Measurements from ENCODE around the gene MAFG. TPM values are rescaled to one million over a fixed set of nuclear protein-coding genes. Genes with fewer than 3 reads are reported as not detected.

MAFG gene
- total and polyA plus RNA-seq, 4 donors = 11.9 to 33.3 (median 23.3) TPM

DNA sequence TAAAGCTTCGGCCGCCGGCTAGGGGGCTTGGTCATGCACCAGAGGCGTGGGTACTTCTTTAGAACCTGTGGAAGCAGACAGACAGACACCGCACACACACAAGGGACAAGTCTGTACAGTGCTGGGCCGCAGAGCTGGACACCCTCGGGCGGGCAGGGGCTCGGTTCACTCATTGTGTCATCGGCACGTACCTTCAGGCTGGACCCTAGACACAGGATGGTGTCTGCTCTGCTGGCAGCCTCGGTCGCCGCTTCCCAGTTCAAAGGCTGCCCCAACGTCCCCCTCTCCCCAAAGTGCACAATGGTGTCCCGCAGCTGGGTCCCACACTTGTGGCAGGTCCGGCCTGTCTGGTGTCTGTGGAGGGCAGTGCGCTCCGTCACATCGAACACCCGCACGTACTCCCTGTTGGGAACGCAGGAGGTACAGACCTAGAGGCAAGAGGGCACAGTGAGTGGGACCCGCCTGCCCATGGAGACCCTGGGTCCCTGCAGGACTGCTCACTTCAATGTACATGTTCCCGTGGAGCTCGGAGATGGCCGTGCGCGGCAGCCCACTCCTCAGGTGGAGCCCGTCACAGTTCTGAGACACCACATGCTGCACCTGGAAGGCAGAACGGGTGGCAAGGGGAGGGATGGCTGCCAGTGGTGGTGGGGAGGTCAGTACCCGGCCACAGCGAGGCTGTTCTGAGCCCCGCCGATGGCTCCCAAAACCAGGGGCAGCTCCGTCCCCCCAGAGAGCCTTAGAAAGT is 13.3 kb downstream of the MAFG start:
- WGBS, 2 donors = 96 to 98% methylated on average over 36 of the region's 36 CpGs
- Histone ChIP-seq H3K4me3 (no peak overlapping the region), H3K9me3 (ENCODE audit: control insufficient read depth in 4 of 4, insufficient read depth in 3 of 4, low read length in 3 of 4) (no peaks in the 10 kb centered on the region), H3K9ac (ENCODE audit: insufficient read depth in 1 of 2, low read length in 2 of 2) (no peak overlapping the region), H3K4me1 (ENCODE audit: control insufficient read depth in 5 of 5, insufficient read depth in 5 of 5, low read length in 5 of 5) (peaks cover 0 to 20% (median 10%) of the 10 kb centered on the region in 5 donors), H3K27ac (ENCODE audit: low read depth in 1 of 2, low read length in 1 of 2) (no peak overlapping the region), H3K36me3 (ENCODE audit: control insufficient read depth in 4 of 4, insufficient read depth in 4 of 4, low read length in 4 of 4) (peaks cover 5 to 40% (median 13%) of the 10 kb centered on the region in 4 donors), H3K27me3 (ENCODE audit: control insufficient read depth in 3 of 3, insufficient read depth in 3 of 3, low read length in 2 of 3) (no peaks in the 10 kb centered on the region)
- no peak for ATAC-seq (ENCODE audit: insufficient read depth, low FRiP score)
- TF ChIP-seq, protein P1, sequence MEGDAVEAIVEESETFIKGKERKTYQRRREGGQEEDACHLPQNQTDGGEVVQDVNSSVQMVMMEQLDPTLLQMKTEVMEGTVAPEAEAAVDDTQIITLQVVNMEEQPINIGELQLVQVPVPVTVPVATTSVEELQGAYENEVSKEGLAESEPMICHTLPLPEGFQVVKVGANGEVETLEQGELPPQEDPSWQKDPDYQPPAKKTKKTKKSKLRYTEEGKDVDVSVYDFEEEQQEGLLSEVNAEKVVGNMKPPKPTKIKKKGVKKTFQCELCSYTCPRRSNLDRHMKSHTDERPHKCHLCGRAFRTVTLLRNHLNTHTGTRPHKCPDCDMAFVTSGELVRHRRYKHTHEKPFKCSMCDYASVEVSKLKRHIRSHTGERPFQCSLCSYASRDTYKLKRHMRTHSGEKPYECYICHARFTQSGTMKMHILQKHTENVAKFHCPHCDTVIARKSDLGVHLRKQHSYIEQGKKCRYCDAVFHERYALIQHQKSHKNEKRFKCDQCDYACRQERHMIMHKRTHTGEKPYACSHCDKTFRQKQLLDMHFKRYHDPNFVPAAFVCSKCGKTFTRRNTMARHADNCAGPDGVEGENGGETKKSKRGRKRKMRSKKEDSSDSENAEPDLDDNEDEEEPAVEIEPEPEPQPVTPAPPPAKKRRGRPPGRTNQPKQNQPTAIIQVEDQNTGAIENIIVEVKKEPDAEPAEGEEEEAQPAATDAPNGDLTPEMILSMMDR (IDR thresholded peaks at IDR 0.05; ENCODE audit: control extremely low read depth, extremely low read depth) = no peak
- DNase-seq = no peak

- DNase-seq = no peak
Measured at GRCh38 chr17:81913394-81914102, 14.0 kb downstream of the MAFG start.

DNA sequence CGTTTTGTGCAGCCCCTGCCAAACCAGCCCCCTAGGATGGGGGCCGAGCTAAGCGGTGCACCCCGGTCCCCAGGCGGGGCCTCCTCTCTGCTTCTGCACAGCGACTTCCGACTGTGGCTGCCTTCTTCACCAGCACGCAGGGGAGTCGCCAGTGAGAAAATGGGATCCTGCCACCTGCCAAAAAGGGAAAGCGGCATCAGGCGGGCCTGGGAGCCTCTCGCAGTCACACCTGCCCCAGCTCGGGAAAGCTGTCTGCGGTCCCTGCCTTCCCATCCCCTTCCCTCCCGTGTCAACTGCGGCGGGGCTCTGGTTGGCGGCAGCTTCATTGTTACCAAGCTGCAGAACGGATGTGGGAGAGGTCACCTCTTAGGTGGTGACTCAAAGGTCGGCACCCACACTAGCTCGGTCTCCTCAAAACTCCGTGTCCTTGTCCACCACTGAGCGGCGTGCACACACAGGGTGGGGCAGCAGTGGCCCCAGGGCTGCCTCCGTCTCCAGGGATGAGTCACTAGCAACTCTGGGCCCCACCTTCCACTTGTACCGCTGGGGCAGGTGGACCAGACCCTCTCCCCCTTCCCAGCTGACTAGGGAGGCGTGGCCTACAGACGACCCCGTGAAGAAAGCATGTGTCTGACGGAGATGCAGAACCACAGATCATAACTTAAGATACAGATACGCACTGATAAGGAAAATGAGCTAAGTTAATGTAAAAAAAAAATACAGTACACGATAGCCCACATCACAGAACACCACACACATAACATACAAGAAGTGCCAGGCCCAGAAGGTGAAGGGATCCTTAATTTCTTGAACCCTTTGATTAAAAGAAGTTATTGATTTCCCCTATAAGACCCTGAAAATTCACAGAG is 14.9 kb downstream of the MAFG start:
- H3K4me3 ChIP-seq = no peak overlapping the region
- no peak for DNase-seq
- WGBS, 2 donors = 81 to 91% methylated on average over 32 of the region's 32 CpGs
- no peak for ATAC-seq (ENCODE audit: insufficient read depth, low FRiP score)
- no peak overlapping the region for H3K27ac ChIP-seq (ENCODE audit: low read depth in 1 of 2, low read length in 1 of 2)
- H3K36me3 ChIP-seq (ENCODE audit: control insufficient read depth in 4 of 4, insufficient read depth in 4 of 4, low read length in 4 of 4) = peaks cover 5 to 53% (median 13%) of the 10 kb centered on the region in 4 donors
- TF ChIP-seq, protein P1 (IDR thresholded peaks at IDR 0.05; ENCODE audit: control extremely low read depth, extremely low read depth) = no peak
- no peaks in the 10 kb centered on the region for H3K27me3 ChIP-seq (ENCODE audit: control insufficient read depth in 3 of 3, insufficient read depth in 3 of 3, low read length in 2 of 3)
- no peak overlapping the region for H3K9ac ChIP-seq (ENCODE audit: insufficient read depth in 1 of 2, low read length in 2 of 2)
- H3K4me1 ChIP-seq (ENCODE audit: control insufficient read depth in 5 of 5, insufficient read depth in 5 of 5, low read length in 5 of 5) = peaks cover 0 to 20% (median 10%) of the 10 kb centered on the region in 5 donors
- no peaks in the 10 kb centered on the region for H3K9me3 ChIP-seq (ENCODE audit: control insufficient read depth in 4 of 4, insufficient read depth in 3 of 4, low read length in 3 of 4)

More at GRCh38 chr17:81913394-81914102, 14.0 kb downstream of the MAFG start:
- H3K27ac ChIP-seq (ENCODE audit: low read depth in 1 of 2, low read length in 1 of 2) = no peak overlapping the region
- 95% methylated on average over 31 of the region's 31 CpGs for WGBS, 2 donors
- no peak overlapping the region for H3K4me3 ChIP-seq
- H3K36me3 ChIP-seq (ENCODE audit: control insufficient read depth in 4 of 4, insufficient read depth in 4 of 4, low read length in 4 of 4) = peaks cover 5 to 44% (median 13%) of the 10 kb centered on the region in 4 donors
- H3K9me3 ChIP-seq (ENCODE audit: control insufficient read depth in 4 of 4, insufficient read depth in 3 of 4, low read length in 3 of 4) = no peaks in the 10 kb centered on the region
- H3K4me1 ChIP-seq (ENCODE audit: control insufficient read depth in 5 of 5, insufficient read depth in 5 of 5, low read length in 5 of 5) = peaks cover 0 to 20% (median 10%) of the 10 kb centered on the region in 5 donors
- ATAC-seq (ENCODE audit: insufficient read depth, low FRiP score) = no peak
- no peak overlapping the region for H3K9ac ChIP-seq (ENCODE audit: insufficient read depth in 1 of 2, low read length in 2 of 2)
- no peaks in the 10 kb centered on the region for H3K27me3 ChIP-seq (ENCODE audit: control insufficient read depth in 3 of 3, insufficient read depth in 3 of 3, low read length in 2 of 3)
- TF ChIP-seq, protein P1 (IDR thresholded peaks at IDR 0.05; ENCODE audit: control extremely low read depth, extremely low read depth) = no peak
